Measurements from ENCODE around the gene IL17RB. TPM values are rescaled to one million over a fixed set of nuclear protein-coding genes. Genes with fewer than 3 reads are reported as not detected.
A peak's percentile ranks its signal among the peaks of the same experiment; 100 is the strongest.

Gene IL17RB
- 0.15 and 0.32 TPM in 2 replicates for total RNA-seq
- 0.09 TPM for total RNA-seq (2013)
- polyA plus RNA-seq, result 0.07 and 0.09 TPM in 2 replicates
- not detected in 2 replicates for polyA minus RNA-seq

DNA sequence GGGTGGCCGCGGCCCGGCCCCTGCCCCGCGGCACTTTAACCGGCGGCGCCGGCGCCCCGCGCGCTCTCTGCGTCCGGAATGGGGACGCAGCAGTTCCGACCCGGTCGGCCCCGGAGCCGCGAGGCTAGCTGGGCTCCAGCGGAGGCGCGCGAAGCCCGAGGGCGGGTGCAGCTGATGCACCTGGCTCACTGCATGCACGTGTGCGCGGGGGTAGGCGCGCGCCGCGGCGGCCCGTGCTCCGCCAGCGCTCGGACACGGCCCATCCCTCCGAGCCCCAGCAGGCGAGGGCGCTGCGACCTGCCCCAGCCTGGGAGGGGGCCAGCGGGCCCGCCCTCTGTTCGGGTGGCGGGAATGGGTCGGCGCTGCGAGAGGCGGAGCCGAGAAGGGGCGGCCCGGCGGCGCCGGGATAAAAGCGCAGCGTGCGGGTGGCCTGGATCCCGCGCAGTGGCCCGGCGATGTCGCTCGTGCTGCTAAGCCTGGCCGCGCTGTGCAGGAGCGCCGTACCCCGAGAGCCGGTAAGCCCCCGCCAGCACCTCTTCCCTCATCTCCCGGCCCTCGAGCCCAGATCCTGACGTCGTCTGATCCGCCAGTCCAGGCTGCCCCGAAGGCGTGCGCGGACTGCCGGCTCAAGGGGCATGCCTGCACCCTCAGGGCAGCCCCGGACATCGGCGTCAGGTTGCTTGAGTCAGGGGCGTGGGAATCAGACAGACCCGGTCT lies at the start of gene IL17RB, which contains the start of gene CHDH:
IL17RB (plus strand) TSS at position 435 of the 717 bp plus-strand sequence; CDS start at position 456, 21 bp downstream.
CHDH (minus strand) TSS at position 286 of the 717 bp plus-strand sequence. CDS start 22,411 bp downstream, outside the sequence.
- H3K9ac ChIP-seq (ENCODE audit: low read length), result peak within 1 kb of the TSS; percentile 57
- peaks cover 0 to 52% (median 15%) of the 10 kb centered on the region in 4 experiments for H3K27me3 ChIP-seq (replicated peaks in 1 of 4; ENCODE audit: control extremely low read depth in 1 of 4, control insufficient read depth in 3 of 4, insufficient read depth in 4 of 4, low read length in 3 of 4)
- Mint-ChIP-seq H3K4me1 (peaks cover 27% of the 10 kb centered on the region), H3K27ac (no peak within 1 kb of the TSS), H3K27me3 (peaks cover 36% of the 10 kb centered on the region), H3K4me3 (peak within 1 kb of the TSS; percentile 80), H3K9me3 (ENCODE audit: insufficient read depth) (no peaks in the 10 kb centered on the region)
- peak within 1 kb of the TSS; percentile 87 for H3K4me2 ChIP-seq (replicated peaks; ENCODE audit: low read depth, low read length, poor library complexity, severe bottlenecking)
- H3K79me2 ChIP-seq (ENCODE audit: control insufficient read depth, insufficient read depth, low read length), result no peaks in the 10 kb centered on the region
- ChIA-PET CTCF (interaction anchor here (1.0 kb wide), 1 partner anchor 9 kb away, joined by 3 read pairs; no protein-coding TSS in a partner anchor), POLR2A (no interaction called here)
- peak; percentile 57 for ATAC-seq (ENCODE audit: low read depth)
- DNase-seq, result peak; percentile 46
- no peaks in the 10 kb centered on the region for H3K36me3 ChIP-seq (replicated peaks in 1 of 2; ENCODE audit: control extremely low read depth in 1 of 2, control insufficient read depth in 1 of 2, extremely low read depth in 1 of 2, insufficient read depth in 2 of 2, low read length in 1 of 2)
- H4K20me1 ChIP-seq (ENCODE audit: control insufficient read depth, insufficient read depth, low read length, poor library complexity, severe bottlenecking), result no peaks in the 10 kb centered on the region
- intact Hi-C loops (cut with micrococcal nuclease), result no loop called here
- H3K9me3 ChIP-seq (ENCODE audit: control extremely low read depth in 1 of 3, control insufficient read depth in 2 of 3, insufficient read depth in 1 of 3, low read length in 2 of 3), result peaks cover 0 to 8% (median 0%) of the 10 kb centered on the region in 3 donors
- TF ChIP-seq EZH2 (IDR thresholded peaks at IDR 0.05; ENCODE audit: borderline replicate concordance, insufficient read depth, low read depth, low read length, poor library complexity, severe bottlenecking), result no peak
- TF ChIP-seq, protein P1, sequence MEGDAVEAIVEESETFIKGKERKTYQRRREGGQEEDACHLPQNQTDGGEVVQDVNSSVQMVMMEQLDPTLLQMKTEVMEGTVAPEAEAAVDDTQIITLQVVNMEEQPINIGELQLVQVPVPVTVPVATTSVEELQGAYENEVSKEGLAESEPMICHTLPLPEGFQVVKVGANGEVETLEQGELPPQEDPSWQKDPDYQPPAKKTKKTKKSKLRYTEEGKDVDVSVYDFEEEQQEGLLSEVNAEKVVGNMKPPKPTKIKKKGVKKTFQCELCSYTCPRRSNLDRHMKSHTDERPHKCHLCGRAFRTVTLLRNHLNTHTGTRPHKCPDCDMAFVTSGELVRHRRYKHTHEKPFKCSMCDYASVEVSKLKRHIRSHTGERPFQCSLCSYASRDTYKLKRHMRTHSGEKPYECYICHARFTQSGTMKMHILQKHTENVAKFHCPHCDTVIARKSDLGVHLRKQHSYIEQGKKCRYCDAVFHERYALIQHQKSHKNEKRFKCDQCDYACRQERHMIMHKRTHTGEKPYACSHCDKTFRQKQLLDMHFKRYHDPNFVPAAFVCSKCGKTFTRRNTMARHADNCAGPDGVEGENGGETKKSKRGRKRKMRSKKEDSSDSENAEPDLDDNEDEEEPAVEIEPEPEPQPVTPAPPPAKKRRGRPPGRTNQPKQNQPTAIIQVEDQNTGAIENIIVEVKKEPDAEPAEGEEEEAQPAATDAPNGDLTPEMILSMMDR (IDR thresholded peaks at IDR 0.05), result no peak
- peak within 1 kb of the TSS; percentile 62 for H2AFZ ChIP-seq (ENCODE audit: insufficient read depth, low read depth, low read length, poor library complexity, severe bottlenecking)
- H3K4me1 ChIP-seq (ENCODE audit: control insufficient read depth in 2 of 2, insufficient read depth in 2 of 2, low read length in 2 of 2), result peaks cover 14 to 21% of the 10 kb centered on the region in 2 donors
- no peak within 1 kb of the TSS for H3K27ac ChIP-seq (ENCODE audit: low read length in 2 of 2)
- WGBS (ENCODE audit: insufficient coverage), result 5% methylated on average over 91 of the region's 91 CpGs
- peak within 1 kb of the TSS; percentile 11 to 63 (median 48) for H3K4me3 ChIP-seq (ENCODE audit: control extremely low read depth in 1 of 5, extremely low read depth in 1 of 5, insufficient read depth in 1 of 5, low read depth in 2 of 5, low read length in 4 of 5)

- ChIA-PET CTCF (no interaction called here), POLR2A (no interaction called here)
- Mint-ChIP-seq H3K4me1 (no peaks in the 10 kb centered on the region), H3K27ac (no peak overlapping the region), H3K27me3 (peaks cover 4% of the 10 kb centered on the region), H3K4me3 (no peak overlapping the region), H3K9me3 (ENCODE audit: insufficient read depth) (no peaks in the 10 kb centered on the region)
- no peaks in the 10 kb centered on the region for H3K9me3 ChIP-seq (ENCODE audit: control extremely low read depth in 1 of 3, control insufficient read depth in 2 of 3, insufficient read depth in 1 of 3, low read length in 2 of 3)
- H3K36me3 ChIP-seq (replicated peaks in 1 of 2; ENCODE audit: control extremely low read depth in 1 of 2, control insufficient read depth in 1 of 2, extremely low read depth in 1 of 2, insufficient read depth in 2 of 2, low read length in 1 of 2), result no peaks in the 10 kb centered on the region
- WGBS (ENCODE audit: insufficient coverage), result 100% methylated on average over 2 of the region's 8 CpGs
- H3K4me1 ChIP-seq (ENCODE audit: control insufficient read depth in 2 of 2, insufficient read depth in 2 of 2, low read length in 2 of 2), result no peaks in the 10 kb centered on the region
- no peaks in the 10 kb centered on the region for H3K79me2 ChIP-seq (ENCODE audit: control insufficient read depth, insufficient read depth, low read length)
- no peak overlapping the region for H3K9ac ChIP-seq (ENCODE audit: low read length)
- no peak overlapping the region for H3K27ac ChIP-seq (ENCODE audit: low read length in 2 of 2)
- H3K4me3 ChIP-seq (ENCODE audit: control extremely low read depth in 1 of 5, extremely low read depth in 1 of 5, insufficient read depth in 1 of 5, low read depth in 2 of 5, low read length in 4 of 5), result no peak overlapping the region
- no peak overlapping the region for H3K4me2 ChIP-seq (replicated peaks; ENCODE audit: low read depth, low read length, poor library complexity, severe bottlenecking)
- no peak overlapping the region for H2AFZ ChIP-seq (ENCODE audit: insufficient read depth, low read depth, low read length, poor library complexity, severe bottlenecking)
- intact Hi-C loops (cut with micrococcal nuclease), result no loop called here
- DNase-seq, result no peak
- no peaks in the 10 kb centered on the region for H3K27me3 ChIP-seq (replicated peaks in 1 of 4; ENCODE audit: control extremely low read depth in 1 of 4, control insufficient read depth in 3 of 4, insufficient read depth in 4 of 4, low read length in 3 of 4)
- ATAC-seq (ENCODE audit: low read depth), result no peak
- TF ChIP-seq, protein P1 (IDR thresholded peaks at IDR 0.05), result no peak
- no peak for TF ChIP-seq EZH2 (IDR thresholded peaks at IDR 0.05; ENCODE audit: borderline replicate concordance, insufficient read depth, low read depth, low read length, poor library complexity, severe bottlenecking)
- H4K20me1 ChIP-seq (ENCODE audit: control insufficient read depth, insufficient read depth, low read length, poor library complexity, severe bottlenecking), result no peaks in the 10 kb centered on the region
These were observed 48.2 kb upstream of the IL17RB start for GRCh38 chr3:53798144-53798543.

All from B cell (primary cell).